OCI-LY1 (cell line): ENCODE data around the gene SCARB2.

Source experiments
- H2AFZ ChIP-seq: fragments of 200-600 bp; sonication (generic), shearing (Covaris generic); 2 replicates; pipeline ENCODE4 v1.6.0; 2014; ENCODE audit warnings: antibody characterized with exemption, mild to moderate bottlenecking, low read length
- H3F3A ChIP-seq: fragments of 200-600 bp; sonication (generic), shearing (Covaris generic); 2 replicates; pipeline ENCODE4 v1.6.0; 2014; ENCODE audit warnings: mild to moderate bottlenecking, antibody characterized with exemption, low read length, moderate library complexity; ENCODE audit not compliant: insufficient read depth
- H3K27ac ChIP-seq: fragments of 200-600 bp; sonication (generic); 2 replicates; pipeline ENCODE4 v1.5.1; 2014; ENCODE audit warnings: low read length, mixed run types, mild to moderate bottlenecking, low read depth; ENCODE audit not compliant: poor library complexity, severe bottlenecking
- H3K27me3 ChIP-seq: fragments of 200-600 bp; sonication (generic); 2 replicates; pipeline ENCODE4 v1.6.0; 2014; ENCODE audit warnings: antibody characterized with exemption, mild to moderate bottlenecking, low read length, moderate library complexity; ENCODE audit not compliant: insufficient read depth
- H3K36me3 ChIP-seq: fragments of 200-600 bp; sonication (generic); 2 replicates; pipeline ENCODE4 v1.6.1; 2014; ENCODE audit warnings: mild to moderate bottlenecking, antibody characterized with exemption, low read length, moderate library complexity, mixed read lengths; ENCODE audit not compliant: insufficient read depth
- H3K4me1 ChIP-seq: fragments of 200-600 bp; sonication (generic); 2 replicates; pipeline ENCODE4 v1.5.1; 2014; ENCODE audit warnings: mild to moderate bottlenecking, low read length, moderate library complexity; ENCODE audit not compliant: insufficient read depth, severe bottlenecking
- H3K4me2 ChIP-seq: fragments of 200-600 bp; sonication (generic), shearing (Covaris generic); 2 replicates; pipeline ENCODE4 v1.6.1; 2014; ENCODE audit warnings: low read length
- H3K4me3 ChIP-seq: fragments of 200-600 bp; sonication (generic); 2 replicates; pipeline ENCODE4 v1.5.1; 2014; ENCODE audit warnings: low read length, low read depth, mild to moderate bottlenecking, mixed read lengths; ENCODE audit not compliant: poor library complexity, severe bottlenecking
- H3K79me2 ChIP-seq: fragments of 200-600 bp; shearing (Covaris generic); 2 replicates; pipeline ENCODE4 v1.6.1; 2016; ENCODE audit warnings: mixed run types, low read length, mixed read lengths; ENCODE audit not compliant: insufficient read depth
- H3K9ac ChIP-seq: fragments of 200-600 bp; sonication (generic), shearing (Covaris generic); 2 replicates; pipeline ENCODE4 v1.6.1; 2014; ENCODE audit warnings: mild to moderate bottlenecking, low read length, mixed read lengths
- H3K9me2 ChIP-seq: fragments of 200-600 bp; sonication (generic), shearing (Covaris generic); 2 replicates; pipeline ENCODE4 v1.6.1; 2014; ENCODE audit warnings: low read depth, mild to moderate bottlenecking, low read length, mixed read lengths
- H3K9me3 ChIP-seq: fragments of 200-600 bp; shearing (Covaris generic); 2 replicates; pipeline ENCODE4 v1.6.1; 2014; ENCODE audit warnings: low read length, mixed read lengths
- H4K20me1 ChIP-seq: fragments of 200-600 bp; sonication (generic), shearing (Covaris generic); 2 replicates; pipeline ENCODE4 v1.6.0; 2016; ENCODE audit warnings: mild to moderate bottlenecking, low read length; ENCODE audit not compliant: insufficient read depth
- CTCF ChIP-seq: fragments of 200-600 bp; sonication (generic), shearing (Covaris generic); IDR thresholded peaks from 2 replicates; pipeline ENCODE4 v1.5.1; 2017; ENCODE audit warnings: mild to moderate bottlenecking, antibody characterized with exemption, low read length, moderate library complexity, mixed read lengths
- EZH2 ChIP-seq: fragments of 200-600 bp; sonication (generic), shearing (Covaris generic); IDR thresholded peaks from 2 replicates; pipeline ENCODE4 v1.8.0; 2017; ENCODE audit warnings: borderline replicate concordance, mixed run types, mild to moderate bottlenecking, antibody characterized with exemption, low read length, moderate library complexity, mixed read lengths

SCARB2 gene

GRCh38 chr4:76210452-76210851, 3.2 kb downstream of the SCARB2 start:
- no peak overlapping the region for H3K27ac ChIP-seq
- no peaks in the 10 kb centered on the region for H3K79me2 ChIP-seq
- H3K4me1 ChIP-seq, result peaks cover 41% of the 10 kb centered on the region
- H4K20me1 ChIP-seq, result no peaks in the 10 kb centered on the region
- no peaks in the 10 kb centered on the region for H3K27me3 ChIP-seq
- TF ChIP-seq EZH2, result no peak
- TF ChIP-seq CTCF, result no peak
- no peak overlapping the region for H3K4me3 ChIP-seq
- no peak overlapping the region for H2AFZ ChIP-seq
- no peak overlapping the region for H3K4me2 ChIP-seq
- no peaks in the 10 kb centered on the region for H3K9me2 ChIP-seq
- H3K9me3 ChIP-seq, result no peaks in the 10 kb centered on the region
- no peaks in the 10 kb centered on the region for H3K36me3 ChIP-seq
- no peaks in the 10 kb centered on the region for H3F3A ChIP-seq
- H3K9ac ChIP-seq, result no peak overlapping the region

GRCh38 chr4:76209881-76210280, 3.7 kb downstream of the SCARB2 start:
- no peak overlapping the region for H2AFZ ChIP-seq
- H3K79me2 ChIP-seq, result no peaks in the 10 kb centered on the region
- H3K27me3 ChIP-seq, result no peaks in the 10 kb centered on the region
- no peaks in the 10 kb centered on the region for H3K9me3 ChIP-seq
- no peaks in the 10 kb centered on the region for H3K9me2 ChIP-seq
- H3K4me2 ChIP-seq, result no peak overlapping the region
- no peak overlapping the region for H3K27ac ChIP-seq
- no peak overlapping the region for H3K4me3 ChIP-seq
- no peaks in the 10 kb centered on the region for H4K20me1 ChIP-seq
- H3K4me1 ChIP-seq, result peaks cover 40% of the 10 kb centered on the region
- H3K9ac ChIP-seq, result no peak overlapping the region
- no peaks in the 10 kb centered on the region for H3K36me3 ChIP-seq
- no peak for TF ChIP-seq CTCF
- TF ChIP-seq EZH2, result no peak
- no peaks in the 10 kb centered on the region for H3F3A ChIP-seq

- TF ChIP-seq CTCF (no peak), EZH2 (no peak)
- H3K9me3 ChIP-seq, result no peaks in the 10 kb centered on the region
- H3K27ac ChIP-seq, result no peak overlapping the region
- no peak overlapping the region for H3K4me2 ChIP-seq
- no peaks in the 10 kb centered on the region for H3K36me3 ChIP-seq
- no peaks in the 10 kb centered on the region for H3K27me3 ChIP-seq
- no peaks in the 10 kb centered on the region for H3K79me2 ChIP-seq
- peaks cover 27% of the 10 kb centered on the region for H3K4me1 ChIP-seq
- no peaks in the 10 kb centered on the region for H4K20me1 ChIP-seq
- H3K9ac ChIP-seq, result no peak overlapping the region
- H3K9me2 ChIP-seq, result no peaks in the 10 kb centered on the region
- H2AFZ ChIP-seq, result no peak overlapping the region
- H3F3A ChIP-seq, result no peaks in the 10 kb centered on the region
- H3K4me3 ChIP-seq, result no peak overlapping the region
These were observed 5.4 kb downstream of the SCARB2 start for GRCh38 chr4:76208005-76208765.
